HG02943 (cell line): Measurements from ENCODE around the gene DUSP9.

Experiments used
- ATAC-seq: cut with Tn5 transposase; IDR thresholded peaks from one replicate; pipeline ENCODE4 v1.9.1; 2021; ENCODE audit warnings: mild to moderate bottlenecking, low read depth, moderate library complexity; ENCODE audit not compliant: unreplicated experiment

DUSP9 gene

DNA sequence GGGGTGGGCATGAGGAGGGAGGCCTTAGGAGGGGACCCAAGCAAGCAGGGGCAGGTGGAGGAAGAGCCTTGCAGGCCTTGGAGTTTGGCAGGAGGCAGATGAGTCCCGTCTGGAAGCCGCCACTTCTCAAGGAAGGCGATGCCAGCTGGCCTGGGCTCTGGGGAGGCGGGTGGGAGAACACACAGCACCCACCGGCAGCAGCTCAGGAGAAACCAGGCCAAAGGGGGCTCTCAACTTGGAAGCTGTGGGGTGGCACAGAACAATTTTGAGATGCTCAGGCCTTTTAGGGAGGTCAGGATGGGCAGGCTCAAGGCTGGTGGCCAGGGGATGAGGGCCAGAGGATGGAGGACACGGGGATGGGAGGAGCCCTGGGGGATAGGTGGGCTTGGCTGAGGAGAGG is 11.6 kb upstream of the DUSP9 start:
- ATAC-seq = no peak

DNA sequence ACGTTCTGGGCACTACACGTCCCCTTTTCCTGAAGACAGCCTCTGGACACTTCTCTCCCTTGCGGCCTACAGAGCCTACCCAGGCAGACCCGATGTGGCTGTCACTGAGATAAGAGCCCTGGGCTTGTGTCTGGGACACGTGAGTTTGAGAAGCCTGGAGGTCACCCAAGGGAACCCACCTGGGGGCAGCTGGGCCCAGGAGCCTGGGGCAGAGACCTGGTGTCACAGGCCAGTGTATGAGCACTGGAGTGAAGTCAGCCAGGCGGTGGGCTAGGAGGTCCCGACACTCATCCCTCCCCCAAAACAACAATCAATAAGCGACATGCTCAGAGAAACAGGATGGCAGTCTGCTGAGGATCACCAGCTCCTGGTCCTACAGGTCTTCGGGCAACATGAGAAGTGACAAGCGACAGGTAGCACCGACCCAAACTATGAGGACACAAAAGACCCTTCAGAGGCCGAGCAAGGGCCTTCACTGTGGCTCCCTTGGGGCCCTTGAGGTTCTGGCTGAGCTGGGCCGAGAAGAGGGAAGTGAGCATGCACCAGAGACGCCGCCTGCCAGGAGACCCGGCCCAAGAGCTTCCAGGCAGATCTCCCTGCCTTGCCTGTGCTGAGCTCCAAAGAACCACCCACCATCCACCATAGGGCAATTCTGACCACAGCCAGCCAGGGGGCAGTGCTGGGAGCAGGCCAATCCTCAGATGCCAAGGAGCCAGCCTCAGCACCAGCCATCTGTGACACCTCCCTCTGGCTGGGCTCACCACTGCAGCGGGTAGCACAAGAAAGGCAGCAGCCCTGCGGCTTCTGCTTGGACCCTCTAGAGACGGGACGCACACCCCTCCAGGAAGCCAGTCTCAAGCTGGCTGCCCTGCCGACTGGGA is 11.0 kb upstream of the DUSP9 start:
- no peak for ATAC-seq

DNA sequence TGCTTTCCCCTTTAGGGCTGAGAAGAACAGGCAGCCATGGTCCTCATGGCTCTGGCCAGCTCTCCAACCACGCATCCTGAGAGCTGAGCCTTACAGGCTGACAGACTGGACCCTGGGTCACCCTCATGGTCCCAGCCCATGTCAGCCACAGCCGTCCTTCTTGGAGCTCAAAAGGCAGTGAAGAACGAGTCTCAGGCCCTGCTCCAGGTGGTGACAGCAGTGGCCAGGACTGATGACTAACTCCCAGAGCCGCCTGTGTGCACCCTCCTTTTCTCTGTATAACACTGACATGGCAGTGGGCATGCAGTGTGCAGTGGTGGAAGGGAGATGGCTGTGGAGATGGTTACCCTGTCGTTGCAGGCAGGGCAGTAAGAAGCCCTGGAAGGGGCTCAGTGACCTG is 10.3 kb upstream of the DUSP9 start:
- ATAC-seq = no peak

DNA sequence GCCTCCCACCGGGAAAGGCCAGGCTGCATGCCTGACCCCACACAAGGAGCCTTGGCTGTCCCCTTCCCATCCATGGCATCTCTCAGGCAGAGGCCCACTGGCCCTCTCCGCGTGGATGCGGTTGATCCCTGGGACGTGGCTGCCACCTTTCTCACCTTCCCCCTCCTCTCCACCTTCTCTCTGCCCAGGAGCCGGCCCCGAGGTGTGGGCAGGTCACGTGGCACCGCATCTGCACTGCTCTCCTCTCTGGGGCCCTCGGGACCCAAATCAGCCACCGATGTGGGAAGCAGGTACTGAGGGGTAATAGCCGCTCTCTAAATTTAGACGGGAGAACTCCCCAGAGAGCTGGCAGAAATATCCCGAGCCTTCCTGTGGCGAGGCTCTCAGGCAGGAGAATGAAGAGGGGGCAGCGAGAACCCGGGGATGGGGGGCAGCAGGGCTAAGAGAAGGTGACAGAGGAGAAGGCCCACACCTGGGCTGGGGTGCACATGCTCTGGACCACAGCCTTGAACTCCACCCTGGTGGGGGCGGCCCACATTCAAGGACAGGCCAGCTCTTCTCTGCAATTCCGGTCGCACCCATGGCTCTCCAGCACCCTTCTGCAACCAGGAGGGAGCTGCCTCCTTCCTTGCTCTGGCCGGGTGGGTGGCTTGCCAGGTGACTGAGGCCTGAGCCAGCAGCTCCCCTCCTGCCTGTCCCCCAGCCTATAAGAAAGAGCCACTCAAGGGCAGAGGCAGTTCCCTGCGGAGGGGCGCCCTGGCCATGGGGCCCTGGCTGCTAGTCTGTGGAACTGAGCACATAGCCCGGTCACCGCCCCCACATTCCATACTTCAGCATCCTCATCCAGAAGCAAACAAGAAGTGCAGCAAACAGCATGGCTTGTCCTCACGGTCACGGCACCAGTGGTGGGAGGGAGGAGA is 9.6 kb upstream of the DUSP9 start:
- ATAC-seq = no peak

DNA sequence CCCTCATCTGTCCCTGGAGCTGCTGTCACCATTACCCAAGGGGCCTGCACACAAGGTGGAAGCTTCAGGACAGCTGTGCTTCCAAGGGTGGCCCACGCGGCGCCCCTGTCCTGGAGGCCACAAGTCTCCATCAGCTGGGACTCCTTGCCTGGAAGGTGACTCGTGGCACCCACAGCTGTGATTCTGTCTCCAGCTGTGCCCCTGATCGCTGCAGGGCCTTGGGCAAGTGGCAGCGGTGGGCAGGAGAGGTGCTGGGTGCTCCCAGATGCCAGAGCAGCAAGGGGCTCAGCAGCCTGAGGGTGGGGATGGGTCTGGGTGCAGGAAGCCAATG is 9.0 kb upstream of the DUSP9 start:
- no peak for ATAC-seq

DNA sequence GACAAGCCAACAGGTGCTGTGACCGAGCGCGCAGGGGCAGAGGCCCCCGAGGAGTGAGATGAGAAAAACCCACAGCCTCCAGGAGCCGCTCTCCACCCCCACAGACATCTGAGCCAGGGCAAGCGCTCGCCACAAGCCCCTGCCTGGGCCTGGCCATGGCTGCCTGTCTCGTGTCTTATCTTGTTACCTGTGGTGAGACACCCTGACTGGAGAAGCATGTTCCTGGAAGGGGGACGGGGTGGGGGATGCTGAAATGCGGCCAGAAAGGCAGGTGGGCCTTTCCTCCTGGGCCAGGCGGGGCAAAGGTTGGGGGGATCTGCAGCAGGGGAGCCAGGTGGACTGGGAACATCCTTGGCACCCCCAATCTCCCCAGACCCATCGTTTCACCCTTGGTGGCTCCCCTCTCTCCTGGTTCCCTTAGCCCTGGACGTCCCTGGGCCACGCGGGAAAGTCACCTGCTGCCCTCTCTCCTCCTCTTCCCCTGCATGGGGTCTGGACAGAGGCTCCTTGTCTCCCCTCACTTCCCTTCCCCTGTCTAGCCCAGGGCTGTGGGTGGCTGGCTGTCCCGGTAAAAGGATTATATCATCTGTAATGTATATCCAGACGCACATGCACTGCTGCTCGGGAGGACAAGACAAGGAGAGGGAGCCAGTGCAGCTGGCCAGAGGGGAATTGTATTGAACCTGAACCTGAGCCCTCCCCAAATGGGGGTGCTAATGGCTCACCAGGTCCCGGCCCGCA is 8.4 kb upstream of the DUSP9 start:
- ATAC-seq = no peak

DNA sequence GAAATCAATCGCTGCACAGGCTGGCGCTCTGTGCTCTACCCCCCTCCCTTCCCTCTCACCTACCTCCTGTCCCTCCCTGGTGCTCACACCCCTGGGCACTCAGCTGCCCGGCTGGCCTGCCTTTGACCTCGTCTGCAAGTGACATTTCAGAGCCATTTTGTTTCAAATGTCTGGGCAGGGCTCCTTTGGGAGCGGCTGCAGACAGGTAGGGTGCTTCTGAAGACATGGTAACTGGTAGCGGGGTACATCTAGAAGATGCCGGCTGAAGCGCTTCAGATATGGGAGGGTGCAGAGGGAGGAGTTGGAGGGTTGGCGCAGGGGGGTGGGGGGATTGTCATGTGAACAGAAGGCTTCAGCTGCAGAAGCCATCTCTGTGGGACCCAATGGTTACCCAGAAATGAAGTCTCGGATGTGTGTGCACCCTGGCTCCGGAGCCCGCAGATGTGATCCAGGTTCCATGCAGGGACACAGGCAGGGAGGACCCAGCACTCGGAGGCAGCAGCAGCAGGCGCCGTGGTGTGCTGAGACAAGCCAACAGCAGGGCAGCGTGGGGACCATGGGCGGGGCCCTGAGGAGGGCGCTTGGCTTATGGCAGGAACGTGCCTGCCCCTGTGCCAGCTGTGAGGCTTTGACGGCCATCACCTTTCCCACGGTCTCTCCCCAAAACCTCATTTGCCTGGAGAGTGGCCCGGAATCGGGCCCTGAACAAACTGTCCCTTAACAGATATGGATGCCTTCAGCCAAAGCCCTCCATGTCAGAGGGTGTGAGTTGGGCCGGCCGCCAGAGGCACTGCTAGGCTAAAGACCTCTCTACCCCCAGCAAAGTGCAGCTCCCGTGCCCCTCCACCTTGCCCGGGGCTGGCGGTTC is 7.6 kb upstream of the DUSP9 start:
- no peak for ATAC-seq

DNA sequence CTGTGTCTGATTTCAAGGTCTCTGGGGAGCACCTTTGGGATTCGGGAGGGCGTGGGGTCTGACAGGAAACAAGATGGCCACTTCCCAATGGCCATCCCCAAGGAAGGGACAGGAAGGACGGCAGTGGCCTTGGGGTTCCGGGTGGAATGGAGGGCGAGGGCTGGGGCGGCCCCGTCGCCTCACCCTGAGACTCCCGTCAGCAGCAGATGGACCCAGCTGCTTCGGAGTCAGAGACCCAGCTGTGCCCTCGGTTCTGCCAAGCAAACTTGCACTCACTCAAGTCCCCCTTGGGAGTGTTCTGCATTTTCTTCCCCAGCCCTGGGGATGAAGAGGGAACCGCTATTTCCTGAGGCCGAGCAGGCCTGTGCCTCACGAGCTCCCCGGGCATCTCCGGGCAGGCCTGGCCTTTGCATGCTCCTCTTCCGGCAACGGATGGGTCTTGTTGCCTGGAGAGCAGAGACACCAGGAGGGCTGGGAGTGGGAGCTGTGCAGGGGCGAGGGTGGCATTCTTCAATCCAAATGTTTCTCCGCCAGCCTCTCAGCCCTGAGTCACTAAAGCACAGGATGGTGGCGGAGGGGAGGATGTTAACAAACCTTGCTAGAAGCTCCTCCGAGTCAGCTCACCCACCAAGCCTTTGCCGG is 6.8 kb upstream of the DUSP9 start:
- no peak for ATAC-seq

DNA sequence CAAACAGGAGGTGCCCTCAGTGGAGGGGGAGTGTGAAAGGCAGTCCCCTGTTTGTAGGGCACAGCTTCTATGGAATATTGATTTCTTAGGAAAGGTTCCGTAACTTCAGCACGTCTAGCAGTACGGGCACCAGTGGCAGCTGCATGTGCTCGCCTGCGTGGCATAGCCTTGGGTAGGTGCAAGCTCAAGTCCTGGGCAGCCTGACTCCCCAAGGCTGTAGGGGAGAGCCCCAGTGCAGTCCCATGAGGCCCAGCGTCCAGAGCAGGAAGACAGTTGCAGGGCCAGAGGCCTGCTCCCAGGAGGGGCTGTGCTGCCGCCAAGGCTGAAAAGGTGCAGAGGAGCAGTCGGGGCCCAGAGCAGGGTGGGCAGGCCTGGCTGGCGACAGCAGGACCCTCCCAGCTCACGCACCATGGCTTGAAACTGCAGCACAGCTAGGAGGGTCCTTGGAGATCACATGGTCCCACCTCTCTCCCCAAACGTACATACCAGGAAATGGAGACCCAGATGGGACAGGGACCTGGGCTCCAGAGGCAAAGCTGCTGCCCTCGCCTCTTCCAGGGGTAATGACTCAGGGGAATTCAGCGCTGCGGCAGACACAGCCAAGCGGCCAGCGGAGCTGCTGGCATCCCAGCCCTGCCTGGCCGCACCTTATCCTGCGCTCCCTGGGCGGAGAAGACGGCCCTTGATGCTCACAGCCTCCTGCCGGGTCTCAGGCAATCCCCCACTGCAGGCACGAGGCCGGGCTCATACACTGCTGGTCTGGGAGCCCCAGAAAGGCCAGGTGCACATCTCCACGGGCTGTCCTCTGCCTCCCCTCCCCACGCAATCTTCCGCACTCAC is 6.0 kb upstream of the DUSP9 start:
- no peak for ATAC-seq

DNA sequence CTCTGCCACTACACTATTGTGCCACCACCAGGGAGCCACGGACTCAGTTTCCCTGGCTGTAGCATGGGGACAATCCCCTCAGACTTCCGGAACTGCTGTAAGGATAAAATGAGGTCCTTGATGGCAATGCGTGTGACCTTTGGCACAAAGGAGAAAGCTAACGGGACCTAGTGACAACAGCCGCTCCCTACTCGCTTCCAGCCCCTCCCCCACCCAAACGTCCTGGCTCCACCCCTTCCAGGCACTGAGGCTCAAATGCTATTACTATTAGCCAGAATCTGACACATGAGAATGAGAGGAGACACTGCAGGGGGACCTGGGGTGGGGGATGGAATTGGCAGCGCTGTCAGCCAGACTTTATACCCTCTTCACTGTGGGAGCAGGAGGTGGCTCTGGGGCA is 5.4 kb upstream of the DUSP9 start:
- no peak for ATAC-seq

DNA sequence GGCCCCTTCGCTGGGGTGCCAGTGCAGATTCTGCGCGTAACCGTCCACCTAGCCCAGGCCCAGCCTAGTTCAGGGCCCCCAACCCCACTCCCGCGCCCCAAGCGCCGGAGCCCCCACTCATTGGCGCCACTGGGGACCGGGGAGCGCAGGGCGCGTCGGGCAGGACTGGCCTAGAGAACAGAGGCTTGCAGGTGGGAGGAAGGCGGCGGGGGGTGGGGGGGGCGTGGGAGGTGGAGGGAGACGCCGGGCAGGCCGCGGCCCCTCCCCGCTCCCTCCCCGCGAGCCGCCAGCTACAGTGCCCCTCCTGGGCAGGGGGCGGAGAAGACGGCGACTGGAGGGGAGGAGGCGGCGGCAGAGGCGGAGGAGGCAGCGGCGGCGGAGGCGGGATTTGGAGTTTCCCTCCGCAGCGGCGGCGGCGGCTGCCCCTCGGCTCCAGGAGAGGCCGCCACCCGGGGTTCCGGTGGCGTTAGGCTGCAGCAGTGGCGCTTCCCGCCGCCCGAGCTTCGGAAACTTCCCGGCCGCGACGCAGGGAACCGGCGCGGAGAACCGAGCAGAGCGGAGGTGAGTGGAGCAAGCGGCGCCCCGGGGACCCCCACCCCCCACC is 4.8 kb upstream of the DUSP9 start:
- no peak for ATAC-seq

DNA sequence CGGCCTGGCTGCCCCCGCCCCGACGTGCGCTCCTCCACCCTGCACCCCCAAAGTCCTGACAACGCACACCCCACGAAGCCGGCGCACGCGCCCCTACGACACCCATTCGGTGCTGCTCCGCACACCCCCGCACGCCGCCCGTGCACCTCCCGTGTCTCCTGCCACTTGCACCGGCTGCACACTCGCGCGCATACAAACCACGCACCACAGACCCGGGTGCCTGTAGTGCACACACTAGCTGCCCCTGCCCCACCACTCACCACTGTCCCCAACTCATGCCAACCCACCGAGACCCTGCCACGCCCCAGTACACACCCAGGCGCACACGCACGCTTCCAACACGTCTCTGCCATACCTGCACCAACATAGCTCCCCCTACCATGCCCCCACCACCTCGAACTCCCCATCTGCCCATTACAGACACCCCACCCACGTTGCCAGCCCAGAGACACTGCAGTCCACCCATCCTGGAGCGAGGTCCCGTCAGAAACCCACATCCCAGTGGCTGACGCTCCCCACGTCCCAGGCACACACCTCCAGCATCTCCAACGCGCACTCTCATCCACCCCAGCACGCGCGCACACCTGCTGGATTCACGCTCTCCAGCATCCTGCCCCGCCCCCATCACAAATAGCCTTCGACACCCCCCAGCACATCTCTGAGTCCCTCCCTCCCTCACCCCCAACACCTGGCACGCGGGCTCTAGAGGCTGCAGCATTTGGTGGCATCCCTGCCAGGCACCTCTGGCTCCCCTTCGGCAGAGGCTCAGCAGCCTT is 4.2 kb upstream of the DUSP9 start:
- no peak for ATAC-seq

DNA sequence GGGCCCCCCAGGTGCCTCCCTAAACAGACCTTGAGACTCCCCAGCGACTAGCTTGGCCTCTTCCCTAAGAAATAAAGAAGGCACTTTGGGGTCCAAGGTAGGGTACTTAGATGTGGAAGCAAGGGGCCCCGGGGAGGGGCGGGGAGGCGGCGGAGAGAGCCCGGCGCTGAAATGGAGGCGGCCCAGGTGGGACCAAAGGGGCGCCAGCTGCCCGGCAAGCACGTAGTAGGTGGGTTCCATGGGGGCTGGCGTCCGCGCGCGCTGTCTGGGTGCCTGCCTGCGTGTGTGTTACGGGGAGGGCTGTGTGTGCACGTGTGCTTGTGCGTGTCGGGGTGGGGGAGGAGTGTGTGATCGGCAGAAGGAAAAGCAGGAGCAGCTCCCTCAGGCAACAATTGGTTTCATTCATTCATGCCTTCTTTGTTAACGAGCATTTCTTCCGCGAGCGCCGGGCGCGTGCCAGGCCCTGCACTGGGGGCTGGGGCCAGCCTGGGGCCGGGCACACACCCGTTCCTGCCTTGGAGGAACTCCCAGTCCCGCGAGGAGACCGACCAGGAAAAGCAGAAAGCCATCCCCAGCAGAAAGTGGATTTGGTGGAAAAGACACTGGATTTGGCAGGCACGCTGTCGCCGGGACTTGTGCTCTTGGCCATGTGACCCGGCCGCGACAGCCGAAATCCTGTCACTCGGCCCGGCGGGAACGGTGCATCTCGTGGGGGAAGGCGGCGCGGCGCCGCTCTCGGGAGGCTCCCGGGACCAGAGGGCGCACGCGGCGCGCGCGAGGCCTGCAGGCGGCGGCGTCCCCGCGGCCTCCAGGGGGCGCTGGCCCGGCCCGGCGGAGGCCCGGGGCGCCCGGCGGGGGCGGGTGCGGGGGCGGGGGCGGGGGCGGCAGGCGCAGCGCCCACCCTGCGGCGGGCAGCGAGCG is 3.3 kb upstream of the DUSP9 start:
- no peak for ATAC-seq

DNA sequence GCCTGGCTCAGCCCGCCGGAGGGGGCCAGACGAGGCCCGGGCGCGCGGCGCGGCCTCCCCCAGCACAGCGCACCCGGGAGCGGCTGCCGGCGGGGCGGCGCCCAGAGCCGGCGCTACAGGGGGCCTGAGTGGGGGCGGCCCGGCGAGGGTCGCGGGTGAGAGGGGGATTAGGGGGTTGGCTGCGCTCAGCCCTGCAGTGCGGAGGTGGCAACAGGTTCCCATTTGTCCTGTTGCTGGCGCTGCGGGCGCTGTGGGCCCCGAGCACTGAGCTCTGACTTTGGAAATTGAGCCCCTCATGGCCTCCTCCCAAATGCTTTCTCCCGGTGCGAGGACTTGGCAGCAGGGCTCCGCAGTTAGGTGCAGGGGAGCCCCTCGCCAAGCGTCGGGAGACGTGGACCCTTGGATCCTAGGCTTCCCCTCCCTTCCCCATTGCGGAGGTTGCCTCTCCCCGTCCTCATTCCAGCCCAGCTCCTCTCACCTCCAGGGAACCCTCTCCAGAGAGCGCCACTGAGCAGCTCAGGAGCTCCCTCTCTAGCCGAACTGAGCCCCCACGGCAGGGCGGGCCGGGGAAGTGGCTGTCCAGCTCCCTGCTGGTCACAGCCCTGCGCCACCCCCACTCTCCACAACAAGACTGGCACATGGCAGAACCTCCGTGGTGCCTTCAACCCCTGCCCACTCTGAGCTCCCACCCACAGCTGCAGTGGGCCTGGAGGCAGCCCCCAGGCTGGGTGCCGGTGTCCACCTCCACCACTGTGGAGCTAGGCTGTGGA is 2.5 kb upstream of the DUSP9 start:
- no peak for ATAC-seq

DNA sequence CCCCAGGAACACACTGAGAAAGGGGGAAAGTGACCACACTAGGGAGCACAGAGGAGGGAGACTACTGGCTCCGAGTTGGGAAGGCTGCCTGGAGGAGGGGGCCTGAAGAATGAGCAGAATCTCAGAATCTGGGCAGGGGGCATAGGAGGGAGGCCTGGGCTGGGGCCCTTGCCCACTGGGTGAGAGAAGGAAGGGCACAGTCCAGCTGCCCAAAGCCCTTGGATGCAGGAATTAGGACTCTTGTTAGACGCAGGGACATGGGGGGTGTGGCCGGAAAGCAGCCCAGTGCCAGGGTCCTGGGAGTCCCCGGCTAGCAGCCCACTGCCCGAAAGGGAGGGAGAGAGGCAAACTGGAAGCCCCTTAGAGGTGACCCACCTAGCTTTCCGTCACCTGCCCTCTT is 1.9 kb upstream of the DUSP9 start:
- no peak for ATAC-seq
